Lung microvascular endothelial cell (primary cell): Measurements from ENCODE around the gene GALM. TPM values are rescaled to one million over a fixed set of nuclear protein-coding genes. Genes with fewer than 3 reads are reported as not detected.
"Not testable (repeated sequence)": the region's sequence is repeated elsewhere in the genome, so short reads cannot be mapped to it uniquely, and the experiment has no call there.

Experiments used
- DNase-seq, 2 donors: peaks; one replicate each; pipeline versions ENCODE4 v3.0.0 to v3.0.0-alpha.2; 2010; ENCODE audit warnings: low read depth in 2 of 2
- total RNA-seq: library from RNA; depleted of rRNA; stranded (reverse); fragments of >200 nt; gene quantifications from 2 replicates; pipeline ENCODE4 v1.2.1, GENCODE V29; 2014

GALM gene
- total RNA-seq, 1 donor from 2014 or later = 4.4 TPM

DNA sequence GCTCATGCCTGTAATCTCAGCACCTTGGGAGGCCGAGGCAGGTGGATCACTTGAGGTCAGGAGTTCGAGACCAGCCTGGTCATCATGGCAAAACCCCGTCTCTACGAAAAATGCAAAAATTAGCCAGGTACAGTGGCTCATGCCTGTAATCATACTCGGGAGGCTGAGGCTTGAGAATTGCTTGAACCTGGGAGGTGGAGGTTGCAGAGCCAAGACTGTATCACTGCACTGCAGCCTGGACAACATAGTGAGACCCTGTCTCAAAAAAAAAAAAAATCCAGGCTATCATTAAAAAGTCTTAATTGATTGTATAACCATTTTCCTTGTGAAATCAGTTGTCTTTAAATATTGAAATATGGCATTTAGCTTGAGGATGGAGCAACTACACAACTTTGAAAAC lies 15.0 kb downstream of the GALM start:
- not testable (repeated sequence) for DNase-seq

DNA sequence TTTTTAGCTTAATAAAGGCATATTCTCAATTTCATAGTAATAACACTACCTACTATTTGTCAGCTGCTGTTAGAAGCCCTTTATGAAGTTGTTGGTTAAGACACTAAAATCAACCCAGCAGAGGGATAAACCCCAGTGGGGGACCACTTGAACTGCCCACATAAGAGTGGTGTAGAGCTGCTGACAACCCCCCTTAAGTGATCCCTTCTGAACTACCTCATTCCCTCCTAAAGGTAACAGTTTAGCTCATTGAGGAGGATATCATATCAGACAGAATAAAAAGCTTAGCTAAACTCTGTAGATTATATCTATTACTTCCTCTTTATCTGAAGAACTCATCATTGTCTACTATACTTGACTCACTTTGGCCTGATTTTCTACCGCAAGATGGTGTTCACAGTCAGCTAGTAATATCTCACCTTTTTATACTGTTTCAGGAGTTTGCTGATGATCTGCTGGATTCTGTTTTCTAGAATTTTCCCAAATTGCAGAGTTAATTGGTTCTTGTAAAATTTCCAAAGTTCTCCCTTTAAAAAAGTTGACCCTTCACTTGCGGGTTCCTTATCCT lies 16.2 kb downstream of the GALM start:
- DNase-seq = no peak

DNA sequence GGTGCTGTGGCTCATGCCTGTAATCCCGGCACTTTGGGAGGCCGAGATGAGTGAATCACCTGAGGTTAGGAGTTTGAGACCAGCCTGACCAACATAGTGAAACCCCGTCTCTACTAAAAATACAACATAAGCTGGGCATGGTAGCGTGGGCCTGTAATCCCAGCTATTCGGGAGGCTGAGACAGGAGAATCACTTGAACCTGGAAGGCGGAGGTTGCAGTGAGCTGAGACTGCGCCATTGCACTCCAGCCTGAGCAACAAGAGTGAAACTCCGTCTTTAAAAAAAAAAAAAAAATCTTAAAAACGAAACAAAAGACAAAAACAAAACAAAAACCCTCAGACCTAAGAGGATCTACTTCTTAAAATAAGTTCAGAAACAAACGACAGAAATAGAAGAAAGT lies 16.7 kb downstream of the GALM start:
- not testable (repeated sequence) for DNase-seq

DNA sequence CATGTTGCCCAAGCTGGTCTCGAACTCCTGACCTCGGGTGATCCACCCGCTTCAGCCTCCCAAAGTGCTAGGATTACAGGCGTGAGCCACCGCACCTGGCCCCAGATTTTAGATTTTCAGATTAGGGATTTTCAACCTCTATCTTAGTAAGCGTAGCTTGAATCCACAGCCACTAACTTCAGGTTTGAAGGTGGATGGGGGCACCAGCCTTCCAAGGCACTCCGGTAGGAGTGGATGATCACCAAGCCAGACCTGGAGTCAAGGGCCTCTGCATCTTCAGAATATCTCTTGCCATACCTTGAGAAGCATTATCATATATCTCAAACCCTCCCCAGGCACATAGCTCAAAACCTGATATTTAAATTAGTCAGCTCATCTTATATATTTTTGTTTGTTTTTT lies 17.9 kb downstream of the GALM start:
- DNase-seq = no peak

DNA sequence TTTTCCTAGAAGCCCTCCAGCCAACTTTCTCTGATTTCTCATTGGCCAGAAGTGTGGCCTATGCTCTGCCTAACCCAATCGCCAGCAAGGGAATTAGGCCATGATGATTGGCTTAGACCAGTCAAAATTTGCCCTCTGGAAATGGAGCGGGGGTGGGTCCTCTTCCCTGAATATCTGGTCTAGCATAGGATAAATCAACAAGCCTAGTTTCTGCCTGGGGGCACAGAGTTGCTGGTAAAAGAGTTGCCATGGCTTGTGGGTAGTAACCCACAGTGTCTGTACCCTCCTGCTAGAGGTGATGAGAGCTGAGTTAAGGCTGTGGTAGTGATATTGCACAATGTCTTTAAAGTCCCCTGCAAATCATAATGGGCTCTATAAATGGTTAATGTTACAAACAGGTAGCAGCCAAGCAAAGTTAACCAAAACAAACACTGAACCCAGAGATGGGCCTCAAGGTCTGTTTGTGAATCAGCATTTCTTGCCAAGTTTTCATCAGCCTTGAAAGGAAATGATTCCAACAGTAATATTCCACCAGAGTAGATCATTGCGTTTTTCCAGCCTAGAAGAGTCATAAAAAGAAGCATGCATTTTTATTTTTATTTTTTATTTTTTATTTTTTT lies 19.3 kb downstream of the GALM start:
- DNase-seq = peak in 1 of 2 donors; percentile 16

DNA sequence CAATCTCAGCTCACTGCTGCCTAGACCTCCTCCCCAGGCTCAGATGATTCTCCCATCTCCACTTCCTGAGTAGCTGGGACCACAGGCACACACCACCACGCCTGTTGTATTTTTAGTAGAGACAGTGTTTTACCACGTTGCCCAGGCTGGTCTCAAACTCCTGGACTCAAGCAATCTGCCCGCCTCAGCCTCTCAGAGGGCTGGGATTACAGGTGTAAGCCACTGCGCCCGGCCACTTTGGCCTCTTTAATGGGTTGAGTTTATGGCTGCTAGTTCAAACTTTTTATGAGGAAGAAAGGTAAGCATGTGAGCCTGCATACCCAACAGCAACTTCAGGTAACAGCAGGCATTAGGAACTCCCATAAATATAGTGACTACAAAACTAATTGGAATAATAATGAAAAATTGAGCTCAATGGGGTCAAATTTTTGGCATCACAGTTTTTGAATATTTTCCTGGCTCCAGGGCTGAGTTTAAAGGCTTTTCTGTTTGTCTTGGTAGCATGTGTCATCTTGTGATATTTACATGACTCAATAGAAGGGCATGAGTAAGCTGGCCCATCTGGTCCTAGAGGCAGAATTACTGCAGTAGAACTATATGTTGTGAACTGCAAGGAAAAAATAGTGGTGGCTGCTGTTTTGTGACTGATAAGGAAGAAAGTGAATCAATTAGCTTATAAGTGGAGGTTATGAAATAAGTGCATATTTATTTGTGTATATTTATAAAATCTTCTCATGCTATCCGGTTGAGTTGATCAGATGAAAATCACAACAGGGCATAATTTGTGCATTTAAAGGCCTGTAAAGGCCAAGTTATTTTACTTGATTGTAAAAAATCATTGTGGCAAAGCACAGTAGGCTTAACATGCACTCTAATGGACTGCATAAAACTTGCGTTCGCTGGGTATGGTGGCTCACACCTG lies 24.8 kb downstream of the GALM start:
- peak; percentile 23 to 88 for DNase-seq

DNA sequence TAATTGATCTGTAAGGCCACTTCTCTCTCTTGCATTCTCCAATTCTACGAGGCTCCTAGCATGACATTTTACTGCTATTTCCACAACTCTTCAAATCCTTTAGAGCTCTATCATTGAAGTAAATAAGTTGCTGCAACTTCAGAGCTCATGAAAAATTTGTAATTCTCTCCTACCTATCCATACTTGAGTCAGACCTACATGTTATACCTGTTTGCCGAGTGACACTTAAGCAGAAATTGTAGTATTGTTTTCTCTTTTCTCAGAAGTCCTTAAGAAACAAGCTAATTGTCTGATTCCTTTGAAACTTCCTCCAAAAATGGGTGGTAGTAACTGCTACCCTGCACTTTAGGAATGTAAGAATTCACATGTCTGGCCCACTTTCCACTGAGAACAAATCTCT lies 26.1 kb downstream of the GALM start:
- DNase-seq = no peak

DNA sequence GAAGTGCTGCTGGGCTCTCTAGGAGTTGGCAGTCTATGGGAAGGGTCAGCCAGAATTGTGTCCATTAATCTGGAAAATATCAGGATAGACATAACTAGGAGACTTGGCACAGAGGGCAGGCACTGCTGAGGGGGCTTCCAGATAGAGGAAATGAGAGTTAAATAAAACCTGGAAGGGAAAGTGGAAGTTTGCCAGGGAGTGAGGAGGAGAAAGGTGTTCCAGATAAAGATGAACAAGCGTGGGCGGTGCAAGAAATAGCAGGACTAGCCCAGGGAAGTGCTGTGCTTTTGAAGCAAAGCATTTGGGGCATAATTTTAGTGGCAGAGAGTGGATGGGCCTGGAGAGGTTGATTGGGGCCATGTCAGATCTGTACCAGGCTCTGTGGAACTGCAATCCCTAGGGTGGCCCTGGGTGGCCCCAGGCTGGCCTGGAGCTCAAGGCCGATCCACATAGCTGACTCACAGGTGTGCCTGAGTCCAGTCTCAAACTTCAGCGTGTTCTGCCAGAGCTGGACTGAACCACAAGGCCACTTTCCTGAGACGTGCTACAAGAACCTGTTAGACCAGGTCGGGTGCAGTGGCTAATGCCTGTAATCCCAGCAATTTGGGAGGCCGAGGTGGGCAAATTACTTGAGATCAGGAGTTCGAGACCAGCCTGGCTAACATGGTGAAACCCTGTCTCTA lies 26.9 kb downstream of the GALM start:
- DNase-seq = no peak

DNA sequence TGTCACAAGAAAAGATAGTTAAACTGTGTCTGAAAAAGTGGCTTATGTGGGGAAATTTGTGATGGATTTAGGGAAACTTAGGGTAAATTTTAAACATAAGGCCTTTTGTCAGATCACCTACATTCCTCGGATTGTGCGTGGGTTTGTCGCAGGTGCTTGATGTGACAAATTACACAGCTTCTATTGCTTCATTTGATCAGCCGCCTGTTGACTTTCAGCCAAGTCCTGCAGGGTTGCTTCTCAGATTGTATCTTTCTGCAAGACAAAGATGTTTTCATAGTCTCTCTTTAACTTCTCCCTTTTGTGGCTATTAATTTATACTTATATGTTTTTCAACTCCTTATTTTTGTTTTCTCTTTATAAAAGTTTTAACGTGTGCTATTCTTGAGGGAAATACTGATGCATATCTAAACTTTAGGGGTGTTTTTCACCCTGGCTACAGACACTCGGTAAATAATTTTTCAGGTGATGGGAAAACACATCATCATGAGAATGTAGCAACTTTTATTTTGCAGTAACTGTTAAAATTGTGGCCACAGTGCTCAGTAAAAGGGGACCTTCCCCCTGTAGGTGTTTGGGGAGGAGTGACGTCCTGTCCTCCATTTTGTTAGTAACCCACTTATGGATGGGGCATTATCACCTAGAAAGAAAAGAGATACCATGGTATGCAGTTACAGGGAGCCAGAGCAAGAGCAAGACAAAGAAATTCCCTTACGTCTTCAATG lies 31.4 kb downstream of the GALM start:
- DNase-seq = no peak

DNA sequence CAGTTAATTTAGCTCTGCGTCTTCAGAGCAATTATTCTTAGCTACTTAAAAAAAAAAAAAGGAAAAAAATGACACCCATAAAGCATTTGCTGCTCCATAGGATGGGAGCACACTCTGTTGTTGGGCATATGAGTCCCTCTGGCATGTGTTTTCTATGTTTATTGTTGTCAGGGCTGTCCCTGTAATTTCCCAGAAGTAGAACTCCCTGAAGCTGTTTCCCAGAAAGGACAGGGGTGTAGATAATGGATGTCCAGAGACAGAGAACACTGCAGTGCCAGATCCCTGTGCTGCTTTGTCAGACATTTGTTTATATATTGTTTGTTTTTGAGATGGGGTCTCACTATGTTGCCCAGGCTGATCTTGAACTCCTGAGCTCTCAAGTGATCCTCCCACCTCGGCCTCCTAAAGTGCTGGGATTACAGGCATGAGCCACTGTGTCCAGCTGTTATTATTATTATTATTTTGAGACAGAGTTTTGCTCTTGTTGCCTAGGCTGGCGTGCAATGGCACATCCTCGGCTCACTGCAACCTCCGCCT lies 32.6 kb downstream of the GALM start:
- no peak for DNase-seq

DNA sequence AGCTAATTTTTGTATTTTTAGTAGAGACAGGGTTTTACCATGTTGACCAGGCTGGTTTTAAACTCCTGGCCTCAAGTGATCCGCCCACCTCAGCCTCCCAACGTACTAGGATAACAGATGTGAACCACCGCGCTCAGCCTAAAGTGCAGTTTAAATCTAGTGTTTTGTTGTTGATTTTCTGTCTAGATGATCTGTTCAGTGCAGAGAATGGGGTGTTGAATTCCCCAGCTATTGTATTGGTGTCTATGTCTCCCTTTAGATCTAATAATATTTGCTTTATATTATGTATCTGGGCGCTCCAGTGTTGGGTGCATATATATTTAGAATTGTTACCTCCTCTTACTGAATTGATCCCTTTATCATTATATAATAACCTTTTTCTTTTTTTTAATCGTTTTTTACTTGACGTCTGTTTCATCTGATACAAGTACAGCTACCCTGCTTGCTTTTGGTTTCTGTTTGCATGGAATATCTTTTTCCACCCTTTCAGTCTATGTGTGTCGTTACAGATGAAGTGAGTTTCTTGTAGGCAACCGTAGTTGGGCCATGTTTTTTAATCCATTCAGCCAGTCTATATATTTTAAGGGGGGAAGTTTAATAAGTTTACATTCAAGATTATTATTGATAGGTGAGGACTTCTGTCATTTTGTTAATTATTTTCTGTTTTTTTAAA lies 34.3 kb downstream of the GALM start:
- DNase-seq = no peak

DNA sequence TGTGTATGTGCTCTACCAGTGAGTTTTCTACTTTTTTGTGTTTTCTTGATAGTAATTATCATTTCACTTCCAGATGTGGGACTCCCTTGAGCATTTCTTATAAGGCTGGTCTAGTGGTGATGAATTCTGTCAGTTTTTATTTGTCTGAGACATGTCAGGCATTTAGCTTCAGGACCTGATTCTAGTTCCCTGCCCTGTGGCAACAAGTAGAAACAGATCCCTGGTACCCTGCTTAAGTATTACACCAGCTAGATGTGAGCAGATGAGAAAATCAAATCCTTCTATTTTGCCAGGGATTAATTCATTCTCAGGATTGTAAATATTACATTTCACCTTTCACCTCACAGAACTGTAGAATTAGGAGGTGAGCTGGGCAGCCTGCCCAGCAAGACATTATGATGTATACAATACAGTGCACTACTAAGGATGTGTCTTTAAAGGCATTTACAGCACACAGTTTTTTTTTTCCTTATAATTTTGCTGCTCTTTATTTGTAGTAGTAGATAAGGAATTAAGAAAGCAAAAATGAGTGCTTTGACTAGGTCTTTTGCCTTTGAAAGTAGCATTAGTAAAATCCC lies 35.1 kb downstream of the GALM start:
- no peak for DNase-seq

DNA sequence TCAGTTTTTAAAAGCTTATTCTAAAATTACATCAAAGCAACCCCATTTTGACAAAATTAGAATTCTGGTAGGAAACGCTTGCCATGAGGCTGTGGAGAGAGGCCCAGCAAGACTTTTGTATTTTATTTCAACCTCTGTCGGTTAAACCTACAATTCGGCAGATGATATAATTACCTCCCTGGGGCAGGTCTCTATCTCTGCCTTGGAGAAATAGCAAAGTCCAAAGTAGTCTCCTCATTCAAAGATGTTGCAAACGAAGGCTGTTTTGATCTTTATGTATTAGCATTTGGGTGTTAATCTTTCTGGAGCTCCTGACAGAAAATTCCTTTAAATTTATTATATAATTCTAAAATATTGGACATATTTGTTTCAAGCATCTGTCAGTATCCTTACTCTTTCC lies 35.6 kb downstream of the GALM start:
- DNase-seq = no peak

DNA sequence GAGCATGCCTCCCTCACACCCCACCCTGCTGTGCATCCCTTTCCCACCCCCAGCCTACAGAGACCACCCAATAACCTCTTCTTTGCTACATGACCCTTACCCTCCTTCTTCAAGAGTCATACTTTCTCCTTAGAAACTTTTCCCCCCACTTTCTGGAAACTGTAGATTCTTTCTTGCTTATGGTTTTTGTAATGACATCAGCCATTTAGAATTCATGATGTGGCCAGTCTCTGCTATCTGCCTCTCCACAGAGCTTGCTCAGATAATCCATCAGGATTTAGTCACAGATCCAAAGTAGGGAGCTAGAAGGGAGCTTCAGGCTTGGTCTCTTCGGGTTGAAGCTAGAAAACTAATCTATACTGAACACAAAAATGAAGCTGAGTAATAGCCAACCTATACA lies 36.5 kb downstream of the GALM start:
- DNase-seq = peak in 1 of 2 donors; percentile 10

DNA sequence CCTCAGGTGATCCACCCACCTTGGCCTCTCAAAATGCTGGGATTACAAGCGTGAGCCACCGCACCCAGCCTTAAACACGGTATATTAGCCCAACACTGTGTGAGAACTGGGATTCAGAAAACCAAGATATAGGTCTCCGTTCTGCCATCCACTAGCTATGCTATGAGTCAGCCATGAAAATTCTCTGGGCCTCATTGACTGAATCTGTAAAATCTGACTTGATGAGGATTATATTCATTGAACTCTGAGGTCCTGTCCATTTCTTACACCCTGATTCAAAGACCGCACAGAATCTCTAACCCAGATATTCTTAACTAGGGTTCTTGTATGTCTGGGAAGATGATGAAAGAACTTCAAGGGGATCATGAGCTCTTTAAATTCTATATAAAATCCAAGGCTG lies 37.4 kb downstream of the GALM start:
- DNase-seq = not testable (repeated sequence)

DNA sequence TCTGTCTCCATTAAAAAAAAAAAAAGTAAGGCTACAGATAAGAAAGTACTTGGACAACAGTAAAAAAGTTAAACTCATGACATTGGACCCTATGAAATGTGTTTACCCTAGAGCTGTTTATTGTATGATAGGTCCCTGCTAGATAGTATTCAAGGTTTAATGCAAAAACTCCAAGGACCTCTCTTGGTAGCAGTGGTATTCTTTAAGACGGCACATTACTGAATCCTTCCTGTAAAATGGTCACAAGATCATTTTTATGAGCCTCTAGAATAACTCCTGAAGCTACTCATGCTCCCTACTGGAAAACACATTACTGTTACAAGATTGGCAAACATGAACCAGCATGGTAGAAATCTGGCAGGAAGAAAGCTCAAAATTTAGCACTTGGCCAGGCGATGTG lies 38.8 kb downstream of the GALM start:
- no peak for DNase-seq

DNA sequence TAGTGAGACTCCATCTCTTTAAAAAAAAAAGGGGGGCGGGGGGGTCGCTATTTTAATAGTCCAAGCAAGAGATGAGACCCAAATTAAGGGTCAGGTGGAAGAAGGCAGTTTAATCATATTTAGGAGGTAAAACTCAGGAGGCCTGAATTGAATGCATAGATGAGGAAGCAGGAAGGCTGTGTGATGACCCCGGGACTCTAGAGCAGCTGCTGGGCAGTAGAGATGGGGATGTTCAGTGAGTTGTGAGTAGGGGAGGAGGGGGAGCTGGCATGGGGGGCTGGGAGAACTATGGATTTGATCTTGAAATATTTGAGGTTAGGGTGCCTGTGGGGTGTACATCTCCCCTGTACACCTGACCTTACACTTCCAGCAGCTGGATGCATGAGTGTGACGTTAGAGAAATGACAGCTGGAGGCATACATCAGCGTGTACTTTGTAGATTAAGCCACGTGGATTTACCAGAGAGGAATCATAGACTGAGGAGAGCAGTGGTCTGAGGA lies 41.0 kb downstream of the GALM start:
- DNase-seq = peak in 1 of 2 donors; percentile 56

DNA sequence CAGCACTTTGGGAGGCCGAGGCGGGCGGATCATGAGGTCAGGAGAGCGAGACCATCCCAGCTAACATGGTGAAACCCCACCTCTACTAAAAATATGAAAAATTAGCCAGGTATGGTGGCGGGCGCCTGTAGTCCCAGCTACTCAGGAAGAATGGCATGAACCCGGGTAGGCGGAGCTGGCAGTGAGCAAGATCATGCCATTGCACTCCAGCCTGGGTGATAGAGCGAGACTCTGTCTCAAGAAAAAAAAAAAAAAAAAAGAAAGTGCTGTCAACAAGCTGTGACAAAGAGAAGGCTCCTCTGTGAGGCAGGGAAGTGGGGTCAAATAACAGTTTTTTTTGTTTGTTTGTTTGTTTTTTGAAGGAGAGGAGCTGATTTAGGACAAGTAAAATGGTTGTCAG lies 42.6 kb downstream of the GALM start:
- not testable (repeated sequence) for DNase-seq

DNA sequence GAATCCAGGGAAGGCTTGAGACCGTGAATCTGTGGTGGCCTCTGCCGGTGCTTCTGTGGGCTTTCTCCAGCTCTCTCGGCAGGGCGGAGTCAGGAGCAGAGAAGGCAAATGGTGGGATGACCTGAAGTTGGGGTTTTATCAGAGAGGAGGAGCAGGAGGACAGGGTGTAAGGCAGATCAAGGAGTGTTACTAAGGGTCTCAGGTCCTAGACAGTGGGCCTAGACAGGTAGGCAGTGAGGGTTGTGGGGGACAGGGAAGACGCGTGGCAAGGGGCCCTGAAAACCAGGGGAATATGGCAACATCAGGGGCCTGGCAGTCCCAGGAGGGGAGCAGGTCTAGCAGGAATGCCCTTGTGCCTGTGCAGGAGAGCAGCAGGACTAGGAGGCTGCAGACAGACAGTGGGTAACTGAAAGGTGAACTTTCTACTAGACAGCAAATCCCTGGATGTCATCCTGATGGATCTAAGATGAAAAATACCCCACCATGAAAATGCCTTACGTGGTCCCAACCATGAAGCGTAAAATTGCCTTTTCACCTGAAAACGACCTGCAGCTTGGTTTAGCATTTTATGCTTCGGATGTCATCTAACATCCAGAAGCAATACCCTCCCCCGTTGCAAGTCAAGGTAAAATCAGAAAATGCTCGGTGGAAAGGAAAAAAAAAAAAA lies 43.1 kb downstream of the GALM start:
- DNase-seq = no peak
